Measurements from ENCODE around the gene PCYT2. TPM values are rescaled to one million over a fixed set of nuclear protein-coding genes. Genes with fewer than 3 reads are reported as not detected.

PCYT2 gene
- total RNA-seq, 2 experiments from 2014 or later: 39.3 to 44.5 TPM

GRCh38 chr17:81859906-81860755, 51.1 kb downstream of the PCYT2 start, which contains the start of gene P4HB:
Gene P4HB (minus strand): TSS chr17:81860535. CDS start chr17:81860471, 64 bp downstream.
- Mint-ChIP-seq H3K27me3 (no peaks in the 10 kb centered on the region), H3K4me3 (peak within 1 kb of the TSS; percentile 93), H3K9me3 (no peaks in the 10 kb centered on the region), H3K27ac (peak within 1 kb of the TSS; percentile 90), H3K4me1 (peaks cover 29% of the 10 kb centered on the region), H3K36me3 (peaks cover 25% of the 10 kb centered on the region)
- POLR2A ChIA-PET: interaction anchor here (0.5 to 2.5 kb wide), 15 partner anchors 10 to 347 kb away, joined by 3 to 29 read pairs (median 4); partner anchors contain the start of genes ALYREF, ANAPC11, ARHGDIA and ARL16
- ATAC-seq (ENCODE audit: low read depth) (no peak), DNase-seq (peak; percentile 94)

- peak overlapping the region; percentile 93 for H3K4me3 Mint-ChIP-seq
- H3K9me3 Mint-ChIP-seq: no peaks in the 10 kb centered on the region
- DNase-seq (no peak), ATAC-seq (ENCODE audit: low read depth) (no peak)
- H3K36me3 Mint-ChIP-seq: peaks cover 25% of the 10 kb centered on the region
- peak overlapping the region; percentile 88 for H3K27ac Mint-ChIP-seq
- H3K4me1 Mint-ChIP-seq: peaks cover 29% of the 10 kb centered on the region
- POLR2A ChIA-PET: interaction anchor here (0.5 to 2.2 kb wide), 7 partner anchors 11 to 346 kb away, joined by 3 to 11 read pairs (median 4); partner anchors contain the start of genes ALYREF, ANAPC11, ARHGDIA and ARL16
- no peaks in the 10 kb centered on the region for H3K27me3 Mint-ChIP-seq
Observed at GRCh38 chr17:81858967-81859905, 52.0 kb downstream of the PCYT2 start.

- H3K27ac Mint-ChIP-seq: peak overlapping the region; percentile 38
- peaks cover 29% of the 10 kb centered on the region for H3K36me3 Mint-ChIP-seq
Observed at GRCh38 chr17:81858170-81858966, 52.8 kb downstream of the PCYT2 start.

GRCh38 chr17:81854974-81855774, 56.0 kb downstream of the PCYT2 start:
- H3K27me3 Mint-ChIP-seq: no peaks in the 10 kb centered on the region
- H3K4me3 Mint-ChIP-seq: no peak overlapping the region
- no peak for ATAC-seq (ENCODE audit: low read depth)

More at GRCh38 chr17:81858170-81858966, 52.8 kb downstream of the PCYT2 start:
- Mint-ChIP-seq H3K27me3 (no peaks in the 10 kb centered on the region), H3K4me1 (peaks cover 24% of the 10 kb centered on the region), H3K9me3 (no peaks in the 10 kb centered on the region), H3K4me3 (peak overlapping the region; percentile 93)
- ATAC-seq (ENCODE audit: low read depth) (no peak), DNase-seq (no peak)
- POLR2A ChIA-PET: interaction anchor here (0.7 to 2.2 kb wide), 4 partner anchors 12 to 175 kb away, joined by 3 to 11 read pairs (median 8); partner anchors contain the start of genes ARHGDIA, ARL16 and HGS

GRCh38 chr17:81852237-81852636, 59.0 kb downstream of the PCYT2 start:
- Mint-ChIP-seq H3K27ac (no peak overlapping the region), H3K27me3 (no peaks in the 10 kb centered on the region), H3K9me3 (no peaks in the 10 kb centered on the region), H3K4me3 (no peak overlapping the region), H3K4me1 (peaks cover 2% of the 10 kb centered on the region), H3K36me3 (peaks cover 15% of the 10 kb centered on the region)
- ATAC-seq (ENCODE audit: low read depth): no peak
- POLR2A ChIA-PET: interaction anchor here (1.0 to 1.3 kb wide), 2 partner anchors 19 to 23 kb away, joined by 3 read pairs; partner anchors contain the start of gene MCRIP1
- no peak for DNase-seq

More at GRCh38 chr17:81854974-81855774, 56.0 kb downstream of the PCYT2 start:
- no peaks in the 10 kb centered on the region for H3K9me3 Mint-ChIP-seq
- H3K4me1 Mint-ChIP-seq: peaks cover 13% of the 10 kb centered on the region
- H3K36me3 Mint-ChIP-seq: peaks cover 29% of the 10 kb centered on the region
- POLR2A ChIA-PET: interaction anchor here (0.6 to 1.2 kb wide), 2 partner anchors 37 to 48 kb away, joined by 3 to 4 read pairs; no protein-coding TSS in a partner anchor
- DNase-seq: no peak
- H3K27ac Mint-ChIP-seq: no peak overlapping the region

- Mint-ChIP-seq H3K27ac (no peak overlapping the region), H3K27me3 (no peaks in the 10 kb centered on the region), H3K9me3 (no peaks in the 10 kb centered on the region), H3K4me3 (no peak overlapping the region), H3K4me1 (peaks cover 2% of the 10 kb centered on the region), H3K36me3 (peaks cover 16% of the 10 kb centered on the region)
- POLR2A ChIA-PET: interaction anchor here (1.3 kb wide), 1 partner anchor 18 kb away, joined by 3 read pairs; the partner anchor contains the start of gene MCRIP1
- ATAC-seq (ENCODE audit: low read depth) (no peak), DNase-seq (no peak)
Observed at GRCh38 chr17:81851423-81851822, 59.8 kb downstream of the PCYT2 start.

Other genes with a start within 250 kb of the PCYT2 start
- gene OXLD1, start 244.8 kb downstream of the PCYT2 start, total RNA-seq: 10 to 100 TPM; 56.6 to 60.1 TPM
- gene CCDC137, start 244.7 kb downstream of the PCYT2 start, total RNA-seq: 10 to 100 TPM; 31.3 to 32.0 TPM
- gene ARL16, start 227.6 kb downstream of the PCYT2 start, total RNA-seq: 10 to 100 TPM; 17.7 to 19.0 TPM
- 100 to 1,000 TPM; 152 to 164 TPM for gene HGS, start 227.4 kb downstream of the PCYT2 start, total RNA-seq
- gene MRPL12, start 208.0 kb downstream of the PCYT2 start, total RNA-seq: 10 to 100 TPM; 55.1 to 59.2 TPM
- gene SLC25A10, start 199.1 kb downstream of the PCYT2 start, total RNA-seq: 10 to 100 TPM; 22.0 to 25.1 TPM
- not detected for gene GCGR, start 107.2 kb downstream of the PCYT2 start, total RNA-seq
- 10 to 100 TPM; 56.5 to 58.3 TPM for gene MCRIP1, start 78.1 kb downstream of the PCYT2 start, total RNA-seq
- gene PPP1R27, start 76.3 kb downstream of the PCYT2 start, total RNA-seq: not detected
- gene P4HB, start 50.9 kb downstream of the PCYT2 start, total RNA-seq: 100 to 1,000 TPM; 319 to 347 TPM
- 100 to 1,000 TPM; 538 to 539 TPM for gene ARHGDIA, start 40.1 kb downstream of the PCYT2 start, total RNA-seq
- gene ALYREF, start 19.8 kb downstream of the PCYT2 start, total RNA-seq: 100 to 1,000 TPM; 135 to 152 TPM
- gene ANAPC11, start 19.7 kb downstream of the PCYT2 start, total RNA-seq: 100 to 1,000 TPM; 102 to 106 TPM
- 1 to 10 TPM in 1 of 2 experiments, under 1 TPM in 1; 0.47 to 1.0 TPM for gene NPB, start 9.2 kb downstream of the PCYT2 start, total RNA-seq
- 10 to 100 TPM; 64.8 to 65.2 TPM for gene SIRT7, start 6.8 kb upstream of the PCYT2 start, total RNA-seq
- gene MAFG, start 16.3 kb upstream of the PCYT2 start, total RNA-seq: 10 to 100 TPM; 18.3 to 20.4 TPM
- gene PYCR1, start 25.9 kb upstream of the PCYT2 start, total RNA-seq: 10 to 100 TPM; 12.1 to 17.8 TPM
- gene MYADML2, start 35.8 kb upstream of the PCYT2 start, total RNA-seq: not detected
- gene NOTUM, start 49.8 kb upstream of the PCYT2 start, total RNA-seq: under 1 TPM; 0.25 to 0.26 TPM
- gene ASPSCR1, start 66.2 kb upstream of the PCYT2 start, total RNA-seq: 10 to 100 TPM; 34.4 to 35.1 TPM
- 10 to 100 TPM; 62.0 to 64.7 TPM for gene CENPX, start 111.5 kb upstream of the PCYT2 start, total RNA-seq
- 10 to 100 TPM; 41.6 to 45.1 TPM for gene LRRC45, start 111.9 kb upstream of the PCYT2 start, total RNA-seq
- gene RAC3, start 120.3 kb upstream of the PCYT2 start, total RNA-seq: 1 to 10 TPM; 6.7 to 7.6 TPM
- gene DCXR, start 126.3 kb upstream of the PCYT2 start, total RNA-seq: 100 to 1,000 TPM; 110 to 115 TPM
- 10 to 100 TPM; 28.7 to 28.8 TPM for gene RFNG, start 140.4 kb upstream of the PCYT2 start, total RNA-seq
- gene GPS1, start 140.5 kb upstream of the PCYT2 start, total RNA-seq: 10 to 100 TPM; 76.0 to 79.8 TPM
- 100 to 1,000 TPM; 126 to 130 TPM for gene DUS1L, start 154.4 kb upstream of the PCYT2 start, total RNA-seq
- 100 to 1,000 TPM; 154 to 163 TPM for gene FASN, start 186.8 kb upstream of the PCYT2 start, total RNA-seq

Measured in activated naive CD8-positive, alpha-beta T cell treated with anti-CD3 and anti-CD28 coated beads, Interleukin-2, amount 10 ng/mL, durations not matched to agents 7 days and 5 days (primary cell).